OCI-LY1 (cell line): ENCODE measurements around the gene PCSK7.

Experiments used
- H2AFZ ChIP-seq: fragments of 200-600 bp; sonication (generic), shearing (Covaris generic); 2 replicates; pipeline ENCODE4 v1.6.0; 2014; ENCODE audit warnings: antibody characterized with exemption, mild to moderate bottlenecking, low read length
- H3F3A ChIP-seq: fragments of 200-600 bp; sonication (generic), shearing (Covaris generic); 2 replicates; pipeline ENCODE4 v1.6.0; 2014; ENCODE audit warnings: mild to moderate bottlenecking, antibody characterized with exemption, low read length, moderate library complexity; ENCODE audit not compliant: insufficient read depth
- H3K27ac ChIP-seq: fragments of 200-600 bp; sonication (generic); 2 replicates; pipeline ENCODE4 v1.5.1; 2014; ENCODE audit warnings: low read length, mixed run types, mild to moderate bottlenecking, low read depth; ENCODE audit not compliant: poor library complexity, severe bottlenecking
- H3K27me3 ChIP-seq: fragments of 200-600 bp; sonication (generic); 2 replicates; pipeline ENCODE4 v1.6.0; 2014; ENCODE audit warnings: antibody characterized with exemption, mild to moderate bottlenecking, low read length, moderate library complexity; ENCODE audit not compliant: insufficient read depth
- H3K36me3 ChIP-seq: fragments of 200-600 bp; sonication (generic); 2 replicates; pipeline ENCODE4 v1.6.1; 2014; ENCODE audit warnings: mild to moderate bottlenecking, antibody characterized with exemption, low read length, moderate library complexity, mixed read lengths; ENCODE audit not compliant: insufficient read depth
- H3K4me1 ChIP-seq: fragments of 200-600 bp; sonication (generic); 2 replicates; pipeline ENCODE4 v1.5.1; 2014; ENCODE audit warnings: mild to moderate bottlenecking, low read length, moderate library complexity; ENCODE audit not compliant: insufficient read depth, severe bottlenecking
- H3K4me2 ChIP-seq: fragments of 200-600 bp; sonication (generic), shearing (Covaris generic); 2 replicates; pipeline ENCODE4 v1.6.1; 2014; ENCODE audit warnings: low read length
- H3K4me3 ChIP-seq: fragments of 200-600 bp; sonication (generic); 2 replicates; pipeline ENCODE4 v1.5.1; 2014; ENCODE audit warnings: low read length, low read depth, mild to moderate bottlenecking, mixed read lengths; ENCODE audit not compliant: poor library complexity, severe bottlenecking
- H3K79me2 ChIP-seq: fragments of 200-600 bp; shearing (Covaris generic); 2 replicates; pipeline ENCODE4 v1.6.1; 2016; ENCODE audit warnings: mixed run types, low read length, mixed read lengths; ENCODE audit not compliant: insufficient read depth
- H3K9ac ChIP-seq: fragments of 200-600 bp; sonication (generic), shearing (Covaris generic); 2 replicates; pipeline ENCODE4 v1.6.1; 2014; ENCODE audit warnings: mild to moderate bottlenecking, low read length, mixed read lengths
- H3K9me2 ChIP-seq: fragments of 200-600 bp; sonication (generic), shearing (Covaris generic); 2 replicates; pipeline ENCODE4 v1.6.1; 2014; ENCODE audit warnings: low read depth, mild to moderate bottlenecking, low read length, mixed read lengths
- H3K9me3 ChIP-seq: fragments of 200-600 bp; shearing (Covaris generic); 2 replicates; pipeline ENCODE4 v1.6.1; 2014; ENCODE audit warnings: low read length, mixed read lengths
- H4K20me1 ChIP-seq: fragments of 200-600 bp; sonication (generic), shearing (Covaris generic); 2 replicates; pipeline ENCODE4 v1.6.0; 2016; ENCODE audit warnings: mild to moderate bottlenecking, low read length; ENCODE audit not compliant: insufficient read depth
- EZH2 ChIP-seq: fragments of 200-600 bp; sonication (generic), shearing (Covaris generic); IDR thresholded peaks from 2 replicates; pipeline ENCODE4 v1.8.0; 2017; ENCODE audit warnings: borderline replicate concordance, mixed run types, mild to moderate bottlenecking, antibody characterized with exemption, low read length, moderate library complexity, mixed read lengths
- TF ChIP-seq, protein P1 (sequence below): fragments of 200-600 bp; sonication (generic), shearing (Covaris generic); IDR thresholded peaks from 2 replicates; pipeline ENCODE4 v1.5.1; 2017; ENCODE audit warnings: mild to moderate bottlenecking, antibody characterized with exemption, low read length, moderate library complexity, mixed read lengths

Gene PCSK7

DNA sequence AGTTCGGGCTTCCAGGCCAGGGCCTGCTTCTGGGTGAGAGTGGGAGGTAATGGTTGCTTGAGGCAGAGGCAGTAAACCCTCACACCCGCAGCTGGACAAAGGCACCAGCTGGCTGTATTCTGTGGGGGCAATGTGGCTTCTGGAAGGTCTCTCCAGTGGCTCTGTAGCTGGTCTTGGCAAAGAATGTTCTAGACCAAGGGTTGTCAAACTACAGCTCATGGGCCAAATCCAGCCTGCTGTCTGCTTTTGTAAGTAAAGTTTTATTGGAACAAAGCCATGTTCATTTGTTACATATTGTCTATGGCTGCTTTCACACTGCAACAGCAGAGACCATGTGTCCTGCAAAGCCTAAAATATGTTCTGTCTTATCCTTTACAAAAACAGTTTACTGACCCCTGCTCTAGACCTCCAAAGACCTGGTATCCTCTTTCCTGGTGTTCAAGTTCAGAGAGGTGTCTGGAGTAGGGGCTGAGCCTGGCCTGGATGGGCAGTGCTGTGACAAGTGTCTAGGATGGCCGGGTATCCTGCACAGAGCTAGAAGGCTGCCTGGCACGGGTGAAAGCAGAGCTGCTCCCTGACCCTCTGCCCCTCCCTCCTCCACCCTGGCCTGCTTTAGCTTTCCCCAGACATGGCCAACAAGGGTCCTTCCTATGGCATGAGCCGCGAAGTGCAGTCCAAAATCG, 29.3 kb downstream of the PCSK7 start:
- Histone ChIP-seq H4K20me1 (no peaks in the 10 kb centered on the region), H3F3A (no peaks in the 10 kb centered on the region), H3K4me3 (no peak overlapping the region), H3K79me2 (no peaks in the 10 kb centered on the region), H3K27me3 (no peaks in the 10 kb centered on the region), H3K4me2 (no peak overlapping the region), H3K9me3 (no peaks in the 10 kb centered on the region), H3K4me1 (no peaks in the 10 kb centered on the region), H2AFZ (no peak overlapping the region), H3K27ac (no peak overlapping the region), H3K36me3 (no peaks in the 10 kb centered on the region), H3K9me2 (no peaks in the 10 kb centered on the region), H3K9ac (no peak overlapping the region)
- TF ChIP-seq, protein P1, sequence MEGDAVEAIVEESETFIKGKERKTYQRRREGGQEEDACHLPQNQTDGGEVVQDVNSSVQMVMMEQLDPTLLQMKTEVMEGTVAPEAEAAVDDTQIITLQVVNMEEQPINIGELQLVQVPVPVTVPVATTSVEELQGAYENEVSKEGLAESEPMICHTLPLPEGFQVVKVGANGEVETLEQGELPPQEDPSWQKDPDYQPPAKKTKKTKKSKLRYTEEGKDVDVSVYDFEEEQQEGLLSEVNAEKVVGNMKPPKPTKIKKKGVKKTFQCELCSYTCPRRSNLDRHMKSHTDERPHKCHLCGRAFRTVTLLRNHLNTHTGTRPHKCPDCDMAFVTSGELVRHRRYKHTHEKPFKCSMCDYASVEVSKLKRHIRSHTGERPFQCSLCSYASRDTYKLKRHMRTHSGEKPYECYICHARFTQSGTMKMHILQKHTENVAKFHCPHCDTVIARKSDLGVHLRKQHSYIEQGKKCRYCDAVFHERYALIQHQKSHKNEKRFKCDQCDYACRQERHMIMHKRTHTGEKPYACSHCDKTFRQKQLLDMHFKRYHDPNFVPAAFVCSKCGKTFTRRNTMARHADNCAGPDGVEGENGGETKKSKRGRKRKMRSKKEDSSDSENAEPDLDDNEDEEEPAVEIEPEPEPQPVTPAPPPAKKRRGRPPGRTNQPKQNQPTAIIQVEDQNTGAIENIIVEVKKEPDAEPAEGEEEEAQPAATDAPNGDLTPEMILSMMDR, result no peak
- no peak for TF ChIP-seq EZH2

DNA sequence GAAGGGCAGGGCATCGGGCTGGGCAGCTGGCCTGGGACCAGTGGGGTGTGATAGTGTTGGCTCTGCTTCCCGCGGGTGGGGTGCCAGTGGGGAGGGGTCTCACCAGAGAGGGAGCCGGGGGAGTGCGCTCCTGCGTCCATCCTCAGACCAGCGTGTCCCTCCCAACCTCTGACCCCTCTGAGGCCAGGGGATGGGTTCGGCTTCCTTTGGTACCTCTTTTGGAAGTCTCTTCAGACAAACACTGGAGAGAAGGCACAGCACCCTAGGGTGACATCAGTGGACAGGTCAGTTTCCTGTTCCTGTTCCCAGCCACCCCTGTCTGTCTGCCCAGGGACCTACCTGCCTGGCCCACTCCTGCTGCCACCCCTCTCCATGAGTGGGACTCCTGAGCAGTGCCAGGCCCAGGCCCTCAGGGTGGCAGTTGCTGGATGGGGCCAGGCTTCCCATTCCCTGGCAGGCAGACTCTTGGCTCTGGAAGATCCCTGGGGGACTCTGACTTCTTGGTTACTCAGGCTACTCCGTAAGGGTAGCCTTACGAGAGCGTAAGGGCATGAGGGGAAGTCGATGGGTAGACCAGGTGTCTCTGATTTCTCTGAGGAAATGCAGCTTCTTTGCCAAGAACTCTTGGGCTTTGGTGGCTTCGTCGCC, 30.1 kb downstream of the PCSK7 start:
- Histone ChIP-seq H3K4me1 (no peaks in the 10 kb centered on the region), H2AFZ (no peak overlapping the region), H3K9me3 (no peaks in the 10 kb centered on the region), H3K27me3 (no peaks in the 10 kb centered on the region), H3F3A (no peaks in the 10 kb centered on the region), H3K4me3 (no peak overlapping the region), H3K27ac (no peak overlapping the region), H3K9me2 (no peaks in the 10 kb centered on the region), H3K4me2 (no peak overlapping the region), H4K20me1 (no peaks in the 10 kb centered on the region), H3K79me2 (no peaks in the 10 kb centered on the region), H3K36me3 (no peaks in the 10 kb centered on the region; the same call in 1 of the 2 replicates), H3K9ac (no peak overlapping the region)
- TF ChIP-seq EZH2, result no peak
- TF ChIP-seq, protein P1, result no peak

DNA sequence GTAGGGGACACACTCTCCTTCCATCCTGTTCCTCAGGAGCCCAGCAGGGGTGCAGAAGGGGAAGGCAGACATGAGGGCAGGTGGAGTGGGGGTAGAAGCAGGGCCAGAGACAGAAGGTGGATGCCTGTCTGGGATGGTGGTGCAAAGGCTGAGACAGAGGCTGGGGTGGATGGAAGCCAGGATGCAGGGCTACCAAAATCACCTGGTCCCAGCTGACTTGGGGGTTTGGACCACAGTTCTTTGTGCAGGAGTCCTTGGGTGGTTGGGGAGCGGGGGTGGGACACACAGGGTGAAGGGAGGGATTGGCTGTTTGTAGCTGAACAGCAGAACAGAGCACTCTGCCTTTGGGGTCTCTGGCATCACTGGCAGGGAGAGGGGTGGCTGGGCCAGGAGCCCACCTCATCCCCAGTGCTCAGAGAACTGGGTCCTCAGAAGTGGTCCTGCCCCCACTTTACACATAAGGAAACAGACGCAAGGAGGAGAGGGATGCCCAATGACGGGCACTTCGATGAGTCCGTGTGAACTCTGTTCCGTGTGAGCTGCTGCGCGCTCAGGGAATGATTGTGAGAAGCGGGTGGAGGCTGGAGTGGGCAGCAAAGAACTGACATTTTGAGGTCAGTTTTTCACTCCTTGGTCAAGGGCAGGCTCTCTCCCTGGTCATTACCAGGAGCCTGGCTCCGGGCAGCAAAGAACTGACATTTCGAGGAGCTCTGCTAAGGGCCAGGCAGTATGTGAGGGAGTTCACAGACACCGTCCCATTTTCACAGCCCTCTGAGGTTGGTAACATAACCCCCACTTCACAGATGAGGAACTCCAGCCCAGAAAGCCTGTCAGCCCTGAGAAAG, 30.8 kb downstream of the PCSK7 start:
- TF ChIP-seq, protein P1, result no peak
- TF ChIP-seq EZH2, result no peak
- Histone ChIP-seq H3K27me3 (no peaks in the 10 kb centered on the region), H3K36me3 (no peaks in the 10 kb centered on the region; the same call in 1 of the 2 replicates), H4K20me1 (no peaks in the 10 kb centered on the region), H3K4me3 (no peak overlapping the region), H3K79me2 (no peaks in the 10 kb centered on the region), H3K9me3 (no peaks in the 10 kb centered on the region), H3K27ac (no peak overlapping the region), H3K9me2 (no peaks in the 10 kb centered on the region), H3F3A (no peaks in the 10 kb centered on the region), H3K9ac (no peak overlapping the region), H3K4me1 (no peaks in the 10 kb centered on the region), H3K4me2 (no peak overlapping the region), H2AFZ (no peak overlapping the region)
